ENCODE measurements around the gene CROCC2.

CROCC2 gene

DNA sequence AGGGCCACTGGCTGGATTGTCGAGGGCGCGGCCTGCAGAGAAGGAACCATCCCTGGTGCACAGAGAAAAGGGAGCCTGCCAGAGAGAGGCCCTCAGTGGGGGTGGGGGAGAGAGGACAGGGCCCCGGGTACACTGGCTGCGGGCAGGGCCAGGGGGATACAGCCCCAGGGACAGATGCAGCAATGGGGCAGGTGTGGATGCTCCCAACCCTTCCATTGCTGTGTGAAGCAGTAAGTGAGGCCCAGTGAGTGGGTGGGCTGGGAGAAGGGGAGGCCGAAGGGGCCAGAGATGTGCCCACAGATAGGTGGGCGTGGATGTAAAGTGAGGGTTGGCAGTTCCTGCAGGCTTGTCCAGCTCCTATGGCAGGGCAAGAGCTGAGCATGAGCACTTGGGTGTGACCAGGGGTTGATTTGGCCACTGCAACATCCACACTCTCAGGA, 30.1 kb upstream of the CROCC2 start:
- no peak for DNase-seq

DNA sequence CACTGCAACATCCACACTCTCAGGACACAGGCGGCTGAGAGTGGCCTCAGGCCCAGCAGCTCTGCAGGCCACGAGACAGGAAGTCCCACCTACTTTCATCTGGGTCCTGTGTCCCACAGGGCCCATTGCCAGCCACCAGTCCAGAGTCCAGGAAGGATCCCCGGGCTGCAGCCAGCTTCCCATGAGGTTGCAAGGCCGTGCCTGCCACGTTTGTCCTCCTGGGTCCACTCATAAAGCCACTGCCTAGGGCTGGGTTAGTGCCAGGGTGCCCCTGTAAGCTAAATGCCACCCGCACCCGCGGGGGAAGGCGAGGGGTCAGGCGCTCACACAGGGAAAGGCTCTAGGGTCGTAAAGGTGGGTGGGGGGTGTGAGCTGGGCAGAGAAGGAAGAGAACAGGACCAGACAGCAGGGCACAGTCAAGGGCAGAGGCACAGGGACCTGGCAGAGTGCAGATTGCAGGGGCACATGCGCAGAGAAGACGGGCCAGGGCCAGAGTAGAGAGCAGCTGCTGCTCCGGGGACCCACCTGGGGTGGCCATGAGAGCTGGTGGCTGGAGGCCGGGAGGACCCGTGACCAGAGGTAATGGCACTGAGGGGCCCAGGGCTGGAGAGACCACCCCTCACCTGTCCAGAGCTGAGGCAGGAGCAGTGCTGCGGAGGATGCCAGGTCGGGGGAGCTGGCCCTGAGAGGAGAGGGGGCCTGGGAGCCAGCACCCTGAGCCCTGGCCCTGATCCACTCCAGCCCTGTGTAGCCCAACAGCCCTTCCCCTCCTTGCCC, 29.5 kb upstream of the CROCC2 start:
- DNase-seq: no peak

DNA sequence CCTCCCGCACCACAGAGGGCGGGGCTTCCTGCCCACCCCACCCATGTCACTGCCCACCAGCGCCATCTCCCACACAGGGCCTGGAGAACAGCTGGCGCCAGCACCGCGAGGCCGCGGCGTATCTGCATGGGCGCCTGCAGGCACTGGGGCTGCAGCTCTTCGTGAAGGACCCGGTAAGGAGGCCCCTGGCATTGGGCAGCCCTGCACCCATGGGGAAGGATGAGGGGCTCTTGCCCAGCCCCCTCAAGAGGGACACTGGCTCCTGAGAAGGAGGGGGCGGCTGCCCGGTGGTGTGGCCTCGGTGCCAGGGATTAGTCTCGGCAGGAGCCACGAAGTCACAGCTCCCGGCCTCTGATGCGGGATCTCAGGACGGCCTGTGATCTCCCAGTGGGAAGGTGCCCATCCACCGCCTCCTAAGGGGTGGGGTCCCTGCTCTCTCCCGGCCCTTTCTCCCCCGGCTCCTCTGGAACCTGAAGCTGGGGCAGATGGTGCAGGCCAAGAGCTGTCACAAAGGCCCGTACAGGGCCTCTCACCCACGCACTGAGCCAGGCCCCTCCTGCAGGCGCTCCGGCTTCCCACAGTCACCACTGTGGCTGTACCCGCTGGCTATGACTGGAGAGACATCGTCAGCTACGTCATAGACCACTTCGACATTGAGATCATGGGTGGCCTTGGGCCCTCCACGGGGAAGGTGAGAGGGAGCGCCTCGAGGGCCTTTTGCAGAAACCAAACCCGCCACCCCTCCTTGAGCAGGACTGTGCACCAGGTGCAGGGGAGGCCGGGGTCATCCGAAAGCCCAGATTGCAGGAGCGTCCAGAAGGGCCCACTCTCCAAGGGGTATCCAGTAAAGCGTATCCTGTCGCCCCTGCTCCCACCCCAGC, 28.4 kb upstream of the CROCC2 start:
- DNase-seq: no peak

DNA sequence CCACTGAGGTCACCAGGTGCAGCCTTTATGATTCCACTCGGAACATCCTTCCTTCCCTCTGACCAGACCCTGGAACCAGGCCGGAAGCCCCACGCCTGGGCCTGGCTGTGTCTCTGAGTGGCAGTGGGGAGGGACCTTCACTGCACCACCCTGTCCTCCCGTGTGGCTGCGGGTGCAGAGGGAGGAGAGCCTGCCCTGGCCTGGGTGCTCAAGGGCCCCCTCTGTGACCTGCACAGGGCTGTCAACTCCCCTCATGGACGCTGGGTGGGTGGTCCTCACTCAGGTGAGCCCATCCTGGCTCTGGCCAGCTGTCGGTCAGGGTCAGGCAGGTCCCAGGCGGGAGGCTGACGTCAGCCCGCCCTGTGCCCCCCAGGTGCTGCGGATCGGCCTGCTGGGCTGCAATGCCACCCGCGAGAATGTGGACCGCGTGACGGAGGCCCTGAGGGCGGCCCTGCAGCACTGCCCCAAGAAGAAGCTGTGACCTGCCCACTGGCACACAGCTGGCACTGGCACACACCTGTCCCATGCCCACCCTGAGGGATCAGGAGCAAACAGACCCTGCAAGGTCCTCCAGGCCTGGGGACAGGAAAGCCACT, 27.7 kb upstream of the CROCC2 start:
- DNase-seq: no peak

DNA sequence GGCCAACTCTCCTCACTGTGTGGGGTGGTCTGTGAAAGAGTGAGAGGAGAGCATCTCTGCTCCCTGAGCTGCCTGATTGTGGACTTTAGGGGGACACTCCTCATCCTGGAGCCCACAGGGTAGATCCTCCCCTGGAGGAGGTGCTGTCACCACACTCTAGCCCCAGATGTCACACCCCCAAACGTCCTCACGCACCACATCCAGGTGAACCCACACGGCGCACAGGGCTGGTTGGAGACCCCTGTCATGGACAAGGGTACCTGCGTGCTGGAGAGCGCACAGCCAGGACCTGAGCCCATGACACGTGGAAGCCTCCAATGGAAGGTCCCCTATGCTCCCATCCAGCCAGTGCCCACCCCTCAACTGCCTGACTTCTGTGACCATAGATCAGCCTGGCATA, 27.0 kb upstream of the CROCC2 start:
- DNase-seq: no peak

DNA sequence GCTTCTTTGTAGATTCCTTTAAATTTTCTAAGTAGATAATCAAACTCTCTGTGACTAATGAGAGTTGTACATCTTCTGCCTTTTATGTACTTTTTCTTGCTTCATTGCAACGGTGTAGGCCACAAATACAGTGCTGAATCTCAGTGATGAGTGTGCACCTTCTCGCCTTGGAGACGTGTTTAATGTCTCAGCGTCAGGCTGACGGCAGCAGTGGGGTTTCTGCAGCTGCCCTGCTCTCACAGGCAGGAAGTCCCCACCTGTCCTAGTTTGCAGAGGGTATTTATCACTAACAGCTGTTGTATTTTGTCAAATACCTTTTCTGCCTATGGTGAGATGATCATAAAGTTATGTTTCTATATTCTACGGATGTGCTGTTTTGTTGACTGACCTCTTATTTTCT, 24.2 kb upstream of the CROCC2 start:
- DNase-seq: no peak

DNA sequence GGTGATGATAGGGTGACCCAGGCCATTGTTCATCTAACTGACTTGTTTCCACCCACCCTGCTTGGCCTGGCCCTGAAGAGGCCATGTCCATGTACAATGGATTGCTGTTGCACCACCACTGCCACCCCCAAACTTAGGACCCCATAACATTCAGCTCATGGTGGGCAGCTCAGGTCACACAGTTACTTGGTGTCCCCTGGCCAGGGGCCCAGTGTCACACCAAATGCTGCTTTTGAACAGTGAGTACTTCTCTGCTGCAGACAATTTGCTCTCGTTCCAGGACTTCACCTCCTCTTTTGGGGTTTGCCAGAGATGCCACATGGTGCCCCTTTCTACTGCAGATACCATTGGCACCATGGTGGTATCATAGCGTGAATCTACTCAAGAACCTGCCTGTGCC, 21.9 kb upstream of the CROCC2 start:
- no peak for DNase-seq

DNA sequence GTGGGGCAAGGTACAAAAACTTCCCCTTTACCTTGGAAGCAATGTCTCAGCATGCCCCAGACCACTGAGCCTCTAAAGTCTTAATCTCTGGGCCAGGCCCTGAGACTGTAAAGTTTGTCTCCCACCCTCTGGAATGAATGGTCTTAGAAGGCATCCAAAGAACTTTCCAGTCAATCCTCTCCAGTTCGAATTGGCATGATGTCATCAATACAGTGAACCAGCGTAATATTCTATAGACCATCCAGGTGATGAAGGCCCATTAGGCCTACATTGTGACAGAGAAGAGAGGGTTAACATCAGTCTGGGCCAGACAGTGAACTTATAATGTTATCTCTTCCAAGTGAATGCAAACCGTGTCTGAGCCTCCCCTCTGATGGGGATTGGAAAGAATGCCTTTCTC, 21.4 kb upstream of the CROCC2 start:
- DNase-seq: no peak

DNA sequence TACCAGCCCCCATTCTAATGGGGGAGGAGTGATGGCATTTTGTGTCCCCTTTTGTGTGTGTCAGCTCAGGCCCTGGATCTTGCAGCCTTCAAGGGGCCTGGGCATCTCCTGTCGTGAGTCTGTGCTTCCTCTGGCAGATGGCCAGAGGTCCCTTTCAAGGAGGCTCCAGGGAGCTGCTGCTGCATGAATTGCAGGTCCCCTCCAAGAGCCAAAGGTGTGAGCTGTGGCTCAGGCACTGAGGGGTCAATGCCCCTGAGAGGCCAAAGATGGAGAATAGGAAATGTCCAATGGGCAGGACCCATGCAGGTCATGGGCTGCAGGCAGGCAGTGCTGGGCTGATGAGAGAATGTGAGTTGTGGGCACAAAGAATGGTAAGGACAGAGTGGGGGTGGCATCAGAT, 20.6 kb upstream of the CROCC2 start:
- DNase-seq: no peak

DNA sequence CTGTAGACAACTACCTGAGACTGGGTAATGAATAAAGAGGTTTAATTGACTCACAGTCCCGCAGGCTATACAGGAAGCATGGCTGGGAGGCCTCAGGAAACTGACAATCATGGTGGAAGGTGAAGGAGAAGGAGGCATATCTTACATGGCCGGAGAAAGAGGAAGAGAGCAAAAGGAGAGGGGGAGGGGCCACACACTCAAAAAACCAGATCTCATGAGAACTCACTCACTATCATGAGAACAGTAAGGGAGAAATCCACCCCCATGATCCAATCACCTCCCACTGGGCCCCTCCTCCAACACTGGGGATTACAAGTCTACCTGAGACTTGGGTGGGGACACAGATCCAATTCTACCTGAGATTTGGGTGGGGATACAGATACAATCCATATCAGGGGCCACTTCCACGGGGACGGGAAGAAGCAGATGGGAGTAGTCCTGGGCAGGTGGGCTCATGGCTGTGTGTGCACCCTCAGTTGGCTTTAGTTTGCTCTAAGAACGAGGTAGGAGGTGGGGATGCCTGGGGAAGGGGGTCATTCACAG, 20.0 kb upstream of the CROCC2 start:
- no peak for DNase-seq

DNA sequence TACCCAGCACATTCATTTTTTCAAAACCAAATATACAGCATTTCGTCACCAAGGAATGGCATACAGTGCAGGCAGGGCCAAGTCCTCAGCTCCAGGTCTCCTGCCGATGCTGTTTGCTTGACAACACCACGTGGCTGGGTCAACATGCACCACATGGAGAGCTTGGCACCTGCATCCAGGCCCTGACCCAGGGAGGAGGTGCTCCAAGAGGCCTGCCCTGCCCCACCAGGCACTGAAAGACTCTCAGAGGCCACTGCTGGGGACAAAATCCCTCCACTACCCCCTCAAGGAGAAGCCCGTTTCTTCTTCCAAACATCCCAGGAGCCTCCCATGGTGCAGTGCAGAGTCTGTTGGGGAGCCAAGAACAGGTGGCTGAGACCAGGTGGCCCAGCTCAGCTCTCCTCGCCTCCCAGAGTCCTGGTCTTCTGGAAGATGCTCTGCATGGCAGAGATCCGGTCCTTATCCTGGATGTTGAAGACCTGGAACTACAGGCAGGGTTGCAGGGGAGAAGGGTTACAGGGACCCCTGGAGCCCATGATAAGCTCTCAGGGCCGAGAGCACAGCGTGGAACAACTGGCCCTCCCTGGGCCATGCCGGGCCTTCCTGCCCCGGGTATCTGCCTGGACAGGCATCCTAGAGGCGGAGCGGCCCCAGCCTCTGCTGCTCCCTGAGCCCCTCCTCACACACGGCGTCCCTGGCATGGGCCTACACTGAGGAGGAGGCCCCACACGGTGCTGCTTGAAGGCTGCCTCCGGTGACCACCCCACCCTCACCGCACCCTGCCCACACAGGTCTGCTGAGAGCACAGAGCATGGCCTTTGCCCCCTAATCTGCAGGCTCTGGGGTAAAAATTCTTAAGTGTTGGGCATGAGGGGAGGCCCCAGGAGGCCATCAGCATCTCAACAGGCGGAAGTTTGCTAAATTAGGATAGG, 19.2 kb upstream of the CROCC2 start:
- peak in 1 of 14 donors; percentile 85 for DNase-seq

DNA sequence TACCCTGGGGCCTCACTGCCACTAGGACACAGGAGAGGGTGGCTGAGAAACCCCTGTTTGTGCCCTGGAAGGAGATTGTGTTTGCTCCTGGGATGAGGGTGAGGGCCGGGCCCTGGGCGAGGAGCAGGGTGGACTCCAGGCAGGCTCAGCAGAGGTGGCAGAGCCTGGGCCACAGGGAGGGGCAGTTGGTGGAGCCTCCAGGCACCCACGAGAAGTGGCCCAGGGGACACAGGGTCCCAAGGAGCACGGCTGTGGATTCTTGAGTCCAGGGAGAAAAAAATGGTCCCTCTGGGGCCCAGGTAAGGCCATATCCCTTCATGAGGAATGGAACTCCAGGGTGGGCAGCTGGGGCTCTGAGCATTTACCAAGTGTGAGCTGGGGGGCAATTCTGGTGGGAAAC, 18.5 kb upstream of the CROCC2 start:
- no peak for DNase-seq

DNA sequence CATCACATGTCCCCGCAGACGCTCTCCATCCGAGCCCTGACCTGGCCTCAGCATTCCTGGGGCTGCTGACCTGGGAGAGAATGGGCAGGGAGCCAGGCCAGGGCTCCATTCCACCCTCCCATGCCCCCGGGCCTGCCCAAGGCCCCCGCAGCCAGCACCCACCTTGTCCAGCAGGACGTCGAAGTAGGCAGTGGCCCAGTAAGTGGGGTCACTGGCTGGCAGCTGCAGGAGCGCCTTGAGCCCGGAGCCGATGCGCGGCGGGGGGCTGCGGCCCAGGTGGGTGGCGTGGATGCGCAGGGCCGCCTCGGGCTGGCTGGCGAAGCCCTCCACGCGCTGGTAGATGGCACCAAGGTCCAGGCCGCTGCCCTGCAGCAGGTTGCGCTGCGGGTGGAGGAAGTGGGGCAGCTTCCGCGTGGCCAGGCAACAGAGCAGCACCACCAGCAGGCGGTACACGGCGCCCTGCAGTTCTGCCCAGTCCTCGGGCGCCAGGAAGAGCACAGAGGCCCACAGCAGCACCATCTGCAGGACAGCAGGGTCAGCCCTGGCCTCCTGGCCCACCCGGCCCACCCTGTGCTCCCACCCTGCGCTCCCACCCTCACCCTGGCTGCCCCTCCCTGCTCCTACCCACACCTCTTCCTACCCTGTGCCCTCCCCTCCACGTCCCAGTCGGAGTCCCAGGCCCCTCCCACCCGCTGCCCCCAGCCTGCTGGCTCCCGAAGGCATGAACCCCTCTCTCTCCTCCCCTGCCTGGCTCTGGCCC, 17.8 kb upstream of the CROCC2 start:
- DNase-seq: no peak

DNA sequence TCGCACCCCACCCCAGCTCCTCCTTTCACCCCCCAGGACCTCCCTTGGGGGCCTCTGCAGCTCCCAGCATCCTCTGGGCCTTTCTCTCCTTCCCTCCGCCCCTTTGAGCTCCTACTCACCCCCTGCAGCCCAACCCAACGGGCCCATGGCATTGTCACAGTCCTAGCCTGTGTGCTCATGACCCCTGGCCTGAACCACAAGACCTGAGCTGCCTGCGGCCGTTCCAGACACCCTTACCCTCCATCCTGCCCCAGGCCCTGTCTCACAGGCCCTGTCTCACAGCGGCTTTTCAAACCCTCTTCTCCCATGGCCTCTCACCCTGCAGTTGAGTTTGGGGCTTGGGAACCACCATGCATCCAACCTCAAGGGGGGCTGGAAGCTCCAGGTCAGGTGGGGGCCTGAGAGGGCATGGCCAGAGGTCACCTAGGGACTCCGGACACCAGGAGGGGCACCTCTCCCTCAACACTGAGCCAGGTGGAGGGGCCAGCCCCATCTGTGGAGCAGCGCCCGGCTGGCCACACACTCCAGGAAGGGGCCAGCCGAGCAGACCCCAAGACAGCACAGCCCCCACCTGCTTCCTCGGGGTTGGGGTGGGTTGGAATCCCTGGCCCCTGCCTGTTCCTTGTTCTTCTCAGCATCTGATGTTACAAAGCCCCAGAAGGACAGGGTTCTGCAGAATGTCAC, 17.1 kb upstream of the CROCC2 start:
- no peak for DNase-seq

DNA sequence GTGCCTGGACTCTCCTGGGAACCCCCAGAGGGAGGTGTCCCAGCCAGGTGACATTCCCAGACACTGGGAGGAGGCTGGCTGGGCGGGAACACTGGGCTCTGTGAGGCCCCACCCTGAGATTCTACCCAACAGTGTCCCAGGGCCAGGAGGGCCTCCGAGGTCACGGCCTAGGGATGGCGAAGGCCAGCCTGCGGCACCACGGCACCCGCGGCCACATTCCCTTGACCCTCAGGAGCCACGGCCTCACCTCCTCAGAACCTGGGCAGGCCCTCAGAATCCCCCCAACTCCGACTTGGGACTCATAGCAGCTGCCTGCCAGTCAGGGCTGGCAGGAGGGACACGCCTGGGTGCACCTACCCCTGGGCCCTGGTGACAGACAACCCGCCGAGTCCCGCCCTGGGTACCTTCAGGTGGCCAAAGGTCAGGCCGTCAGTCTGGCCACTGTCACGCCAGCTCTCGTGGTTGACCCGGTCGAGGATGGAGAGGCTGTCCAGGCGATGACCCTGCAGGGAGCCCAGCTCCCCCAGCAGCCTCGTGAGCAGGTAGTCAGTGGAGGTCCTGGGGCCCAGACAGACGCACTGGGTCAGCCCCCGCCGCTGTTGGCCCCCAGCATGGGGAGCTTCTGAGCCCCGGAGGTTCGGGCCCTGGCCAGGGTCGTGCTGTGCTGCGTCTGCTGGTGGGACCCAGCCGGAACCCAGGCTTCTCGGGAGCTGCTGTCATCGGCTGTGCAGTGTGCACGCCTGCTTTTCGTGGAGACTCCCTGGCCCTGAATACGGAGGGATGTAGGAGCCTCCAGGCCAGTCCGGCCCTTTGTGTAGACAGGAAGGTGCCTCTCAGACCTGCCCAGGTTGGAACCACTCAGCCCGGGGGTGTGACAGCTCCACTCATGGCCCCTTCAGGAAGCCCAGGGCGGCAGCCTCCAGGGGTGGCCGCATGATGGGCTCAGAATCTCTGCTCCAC, 16.3 kb upstream of the CROCC2 start:
- DNase-seq: no peak

DNA sequence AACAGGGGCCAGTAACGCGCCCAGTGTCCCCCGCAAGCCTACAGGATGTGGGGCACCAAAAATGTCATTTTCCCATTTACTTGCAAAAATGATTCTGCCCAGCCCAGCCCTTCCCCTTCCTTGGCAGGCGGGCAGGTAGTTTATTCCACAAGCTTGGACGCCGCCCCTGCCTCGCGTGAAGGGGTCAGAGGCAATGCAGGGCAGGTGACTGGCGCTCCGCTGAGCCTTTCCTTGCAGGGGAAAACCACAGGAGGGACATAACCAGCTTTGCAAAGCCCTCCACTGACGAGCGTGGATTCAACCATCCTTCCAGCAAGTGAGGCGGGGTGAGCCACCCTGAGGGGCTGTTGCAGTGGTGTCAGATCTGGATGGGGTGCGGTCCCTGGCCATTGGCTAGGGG, 15.4 kb upstream of the CROCC2 start:
- no peak for DNase-seq

DNA sequence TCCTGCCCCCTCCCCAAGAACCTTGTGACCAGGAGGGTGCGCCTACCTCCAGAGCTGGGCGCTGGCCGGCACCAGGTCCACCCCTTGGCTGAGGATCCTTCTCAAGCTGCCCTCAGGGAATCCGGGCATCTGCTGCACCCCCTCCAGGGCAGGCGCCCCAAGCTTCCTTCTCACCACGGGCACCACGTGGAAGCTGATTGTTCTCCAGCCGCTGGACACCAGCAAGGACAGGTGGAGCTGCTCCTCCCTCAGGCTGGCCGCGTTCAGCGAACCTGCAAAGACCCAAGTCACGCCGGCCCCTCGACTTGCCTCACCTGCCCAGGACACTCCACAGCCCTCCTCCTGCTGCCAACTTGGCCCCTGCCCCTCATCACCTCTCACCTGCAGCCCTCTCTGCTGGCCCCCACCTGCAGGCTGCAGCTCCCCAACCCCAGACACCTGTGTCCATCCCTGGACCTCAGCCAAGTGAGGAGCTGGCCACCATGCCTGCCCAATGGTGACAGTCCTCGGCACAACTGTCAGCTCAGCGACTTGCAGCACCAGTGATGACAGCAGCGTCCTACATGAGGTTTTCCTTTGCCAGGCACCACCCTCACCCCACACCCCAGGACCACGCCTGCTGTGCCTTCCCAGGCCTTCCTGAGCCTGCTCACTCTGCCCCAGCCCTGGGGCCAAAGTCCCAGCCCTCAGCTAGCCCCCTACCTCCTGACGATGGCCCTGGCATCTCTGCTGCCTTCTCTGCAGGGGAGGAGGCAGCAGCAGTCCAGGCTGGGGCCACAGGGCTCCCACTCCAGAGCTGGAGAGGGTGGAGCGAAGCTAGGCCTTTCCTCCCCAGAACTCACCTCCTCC, 14.4 kb upstream of the CROCC2 start:
- no peak for DNase-seq

DNA sequence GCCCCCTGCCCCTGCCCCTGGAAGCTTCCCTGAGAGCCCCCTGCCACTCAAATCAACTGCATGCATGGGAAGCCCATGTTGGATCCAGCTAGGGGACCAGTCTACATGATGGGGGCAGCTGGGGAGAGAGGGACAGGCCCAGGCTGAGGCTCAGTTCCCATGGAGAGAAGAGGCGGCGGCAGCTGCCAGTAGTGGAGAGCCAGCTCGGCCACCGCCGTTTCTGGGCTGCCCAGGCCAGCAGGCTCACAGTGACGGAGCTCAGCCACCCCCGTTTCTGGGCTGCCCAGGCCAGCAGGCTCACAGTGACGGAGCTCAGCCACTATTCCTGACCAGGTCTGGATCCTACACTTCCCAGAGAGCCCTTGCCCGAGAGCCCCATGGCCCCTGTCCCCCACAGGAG, 13.8 kb upstream of the CROCC2 start:
- DNase-seq: peak in 2 of 14 donors; percentile 14 to 34
